K562 (cell line): ENCODE data around the gene CEACAM21. TPM values are rescaled to one million over a fixed set of nuclear protein-coding genes. Genes with fewer than 3 reads are reported as not detected.
A peak's percentile ranks its signal among the peaks of the same experiment; 100 is the strongest.

Experiments used
- ATAC-seq: fragments of 200-7000 bp; cut with Tn5 transposase; 3 replicates; pipeline ENCODE4 v1.9.1; 2020; ENCODE audit warnings: moderate library complexity
- BruUV-seq: library from RNA; stranded (reverse); fragments of 400-500 nt; replicated peaks from 2 replicates; lab custom pipeline; 2021; lab: Mats Ljungman, UMichigan
- CTCF ChIA-PET: fragments of 300-600 bp; formaldehyde crosslinking; extraction: SDS; loops from one replicate; lab custom pipeline; 2021; ENCODE audit warnings: low intra/inter-chr PET ratio; lab: Yijun Ruan, JAX
- POLR2A ChIA-PET: fragments of 300-600, 350-650 bp; sonication (Branson Sonifier 250); formaldehyde crosslinking; extraction: SDS; loops from one replicate; lab custom pipeline; 2021; ENCODE audit warnings: antibody characterized with exemption, inconsistent platforms; lab: Yijun Ruan, JAX
- DNase-seq, 4 experiments: peaks; one replicate each; pipeline versions ENCODE4 v3.0.0 to v3.0.0-alpha.2; 2011 to 2018; ENCODE audit warnings: low spot score in 3 of 4, mixed read lengths in 3 of 4; ENCODE audit errors: extremely low read depth in 1 of 4
- FAIRE-seq: peaks from 2 replicates; lab custom pipeline; 2011; peaks lifted over from hg19 to GRCh38; lab: Jason Lieb, UNC
- H2AFZ ChIP-seq: 2 replicates; pipeline ENCODE4 v1.6.0; 2011; ENCODE audit warnings: low read depth, low read length, control low read depth, inconsistent platforms
- H3K27ac ChIP-seq: fragments of 200-600 bp; 3 replicates; pipeline ENCODE4 v1.8.0; 2011; ENCODE audit warnings: low read depth, mild to moderate bottlenecking, control low read depth, inconsistent platforms, low read length, moderate library complexity, mixed read lengths; ENCODE audit errors: extremely low read depth
- H3K27me3 ChIP-seq, 2 experiments: fragments of 300-600 bp in 1 of 2; 2 replicates in 1 of 2; 3 replicates in 1 of 2; pipeline versions ENCODE4 v1.6.0 to v1.8.0; 2011; ENCODE audit warnings: inconsistent platforms in 2 of 2, low read length in 2 of 2, mild to moderate bottlenecking in 1 of 2, mixed read lengths in 1 of 2, moderate library complexity in 1 of 2; ENCODE audit not compliant: control insufficient read depth in 2 of 2, insufficient read depth in 2 of 2
- H3K36me3 ChIP-seq: fragments of 300-600 bp; 3 replicates; pipeline ENCODE4 v1.8.0; 2011; ENCODE audit warnings: mild to moderate bottlenecking, low read length, inconsistent platforms; ENCODE audit not compliant: control insufficient read depth, insufficient read depth
- H3K4me1 ChIP-seq, 2 experiments: fragments of 200-600 bp in 1 of 2; replicated peaks in 1 of 2; 2 replicates in 1 of 2; 3 replicates in 1 of 2; pipeline versions ENCODE4 v1.5.1 to v1.8.0; 2011; ENCODE audit warnings: inconsistent platforms in 2 of 2, low read length in 2 of 2, mild to moderate bottlenecking in 1 of 2, mixed read lengths in 1 of 2, moderate library complexity in 1 of 2; ENCODE audit not compliant: control insufficient read depth in 2 of 2, insufficient read depth in 2 of 2
- H3K4me2 ChIP-seq: 2 replicates; pipeline ENCODE4 v1.6.1; 2011; ENCODE audit warnings: low read length, control low read depth, inconsistent platforms, mixed read lengths; ENCODE audit not compliant: insufficient read depth
- H3K4me3 ChIP-seq: fragments of 200-600 bp; sonication (generic), shearing (Covaris generic); 2 replicates; pipeline ENCODE4 v1.5.1; 2016; ENCODE audit warnings: control low read depth, inconsistent platforms
- H3K79me2 ChIP-seq: fragments of 200-600 bp; 3 replicates; pipeline ENCODE4 v1.8.0; 2011; ENCODE audit warnings: low read length, inconsistent platforms; ENCODE audit not compliant: control insufficient read depth, insufficient read depth
- H3K9ac ChIP-seq, 2 experiments: 2 replicates each; pipeline versions ENCODE4 v1.6.0 to v1.6.1; 2011; ENCODE audit warnings: low read depth in 2 of 2, low read length in 2 of 2, control low read depth in 1 of 2, inconsistent platforms in 1 of 2, mild to moderate bottlenecking in 1 of 2, mixed read lengths in 1 of 2; ENCODE audit not compliant: insufficient read depth in 1 of 2
- H3K9me1 ChIP-seq: one replicate; pipeline ENCODE4 v1.6.0; 2011; ENCODE audit warnings: inconsistent platforms, mild to moderate bottlenecking, low read length, moderate library complexity; ENCODE audit not compliant: control insufficient read depth, insufficient read depth
- H3K9me3 ChIP-seq: replicated peaks from 2 replicates; pipeline ENCODE4 v1.5.1; 2011; ENCODE audit warnings: low read depth, low read length, inconsistent platforms; ENCODE audit not compliant: control insufficient read depth, insufficient read depth
- H4K20me1 ChIP-seq: replicated peaks from 2 replicates; pipeline ENCODE4 v1.6.1; 2011; ENCODE audit warnings: low read length, inconsistent platforms, mixed read lengths; ENCODE audit not compliant: control insufficient read depth, insufficient read depth
- ETV6 ChIP-seq, 3 experiments: fragments of 150-350 bp in 1 of 3; sonication (generic) in 1 of 3; formaldehyde crosslinking in 1 of 3; IDR thresholded peaks; 2 replicates each; pipeline versions ENCODE4 v1.6.1 to v1.8.0; 2014 to 2022; ENCODE audit warnings: borderline replicate concordance in 2 of 3, low read depth in 2 of 3, antibody characterized with exemption in 1 of 3, low read length in 1 of 3, mild to moderate bottlenecking in 1 of 3, missing genetic modification reagents in 1 of 3
- KDM1A ChIP-seq, 2 experiments: fragments of 450-650 bp; IDR thresholded peaks; 2 replicates each; pipeline ENCODE4 v1.6.1; 2016; ENCODE audit warnings: mild to moderate bottlenecking in 2 of 2
- PHF21A ChIP-seq: fragments of 450-650 bp; IDR thresholded peaks from 2 replicates; pipeline ENCODE4 v1.6.1; 2017; ENCODE audit warnings: low read depth, borderline replicate concordance
- PRMT5 ChIP-seq: sonication (generic); formaldehyde crosslinking; IDR thresholded peaks from 2 replicates; pipeline ENCODE4 v1.5.0; 2020; ENCODE audit warnings: missing genetic modification reagents
- RFX1 ChIP-seq: fragments of 450-650 bp; IDR thresholded peaks from 2 replicates; pipeline ENCODE4 v1.6.1; 2016; ENCODE audit warnings: mild to moderate bottlenecking, moderate library complexity
- TCF7L2 ChIP-seq: fragments of 150-350 bp; IDR thresholded peaks from 2 replicates; pipeline ENCODE4 v1.6.1; 2016; ENCODE audit warnings: low read depth, mild to moderate bottlenecking, low read length, moderate library complexity
- THAP12 ChIP-seq: fragments of 250-450 bp; sonication (Bioruptor Pico); IDR thresholded peaks from 2 replicates; pipeline ENCODE4 v1.9.0; 2021; ENCODE audit warnings: mild to moderate bottlenecking, inconsistent platforms
- ZBED1 ChIP-seq: IDR thresholded peaks from 2 replicates; pipeline ENCODE4 v1.6.1; 2014
- ZNF695 ChIP-seq: fragments of 450-650 bp; formaldehyde crosslinking; IDR thresholded peaks from 2 replicates; pipeline ENCODE4 v1.4.0; 2020; ENCODE audit warnings: mild to moderate bottlenecking, moderate library complexity
- WGBS: fragments of 100-300 bp; shearing (Covaris generic); methylation state at CpG from one replicate; pipeline ENCODE4 v1.1.6; 2016; ENCODE audit warnings: low coverage, mixed read lengths; ENCODE audit not compliant: insufficient coverage; ENCODE audit errors: missing lambda C conversion rate; 5-methylcytosine and 5-hydroxymethylcytosine counted together
- in situ Hi-C: fragments of 300-500 bp; cut with MboI; formaldehyde crosslinking; loops from 4 replicates; pipeline ENCODE4 v1.15.0; 2018; ENCODE audit warnings: inconsistent platforms, mixed read lengths
- intact Hi-C: fragments of 100-400 bp; cut with micrococcal nuclease; formaldehyde crosslinking; loops from 2 replicates; pipeline ENCODE4 v1.14.2; 2022
- polyA plus RNA-seq, 8 experiments: library from polyadenylated mRNA; depleted of rRNA in 4 of 8; stranded (reverse) in 5 of 8; unstranded in 3 of 8; fragments of >200 nt; fragmentation: Nextera tagmentation in 2 of 8; fragmentation: Illumina TruSeq in 1 of 8; extraction: Ambion mirVana in 2 of 8; extraction: Trizol in 1 of 8; gene quantifications; 2 replicates each; pipeline versions ENCODE4 v1.2.1 to v1.2.3, GENCODE V29; 2011 to 2014; ENCODE audit warnings: inconsistent platforms in 1 of 8, missing spikeins in 1 of 8
- total RNA-seq, 7 experiments: library from RNA; depleted of rRNA in 6 of 7; stranded (reverse); fragments of >200 nt in 6 of 7; fragmentation: Illumina TruSeq in 2 of 7; extraction: Trizol in 2 of 7; gene quantifications; 2 replicates each; pipeline versions ENCODE4 v1.2.1 to v1.2.3, GENCODE V29; 2011 to 2021; ENCODE audit warnings: low replicate concordance in 1 of 7

Gene CEACAM21
- total and polyA plus RNA-seq, 9 of the 15 experiments (the other 6 are each of a cell fraction or from before 2014, with no cell fraction given), result 0.06 to 0.40 (median 0.18) TPM; not detected in 1

GRCh38 chr19:41532526-41532925 is 43.4 kb upstream of the CEACAM21 start:
- ATAC-seq (no peak), DNase-seq (no peak), FAIRE-seq (no peak)
- Histone ChIP-seq H3K4me2 (no peak overlapping the region), H3K4me1 (no peaks in the 10 kb centered on the region; a peak in 1 of 5 replicates), H3K9me1 (no peaks in the 10 kb centered on the region), H3K4me3 (no peak overlapping the region), H3K79me2 (no peaks in the 10 kb centered on the region), H3K9me3 (no peaks in the 10 kb centered on the region), H4K20me1 (no peaks in the 10 kb centered on the region), H2AFZ (no peak overlapping the region), H3K27me3 (peaks cover 14 to 31% of the 10 kb centered on the region in 2 experiments; a peak in 4 of 5 replicates), H3K9ac (no peak overlapping the region), H3K27ac (no peak overlapping the region), H3K36me3 (no peaks in the 10 kb centered on the region)
- CTCF ChIA-PET, result interaction anchor here (0.6 kb wide), 1 partner anchor 38 kb away, joined by 3 read pairs; no protein-coding TSS in a partner anchor
- TF ChIP-seq KDM1A (IDR thresholded peaks at IDR 0.05), result no peak
- no peak for TF ChIP-seq PHF21A
- TF ChIP-seq ETV6 (IDR thresholded peaks at IDR 0.05; ENCODE audit: borderline replicate concordance in 1 of 2, low read depth in 2 of 2, low read length in 1 of 2), result no peak
- TF ChIP-seq ETV6 (CRISPR knock-in tag; IDR thresholded peaks at IDR 0.05; ENCODE audit: borderline replicate concordance), result no peak
- no peak for TF ChIP-seq ZBED1
- TF ChIP-seq ZNF695 (CRISPR knock-in tag), result no peak
- intact Hi-C loops, result no loop called here
- POLR2A ChIA-PET, result interaction anchor here (0.8 kb wide), 1 partner anchor 47 kb away, joined by 4 read pairs; no protein-coding TSS in a partner anchor
- BruUV-seq, result no TSS peak
- in situ Hi-C loops, result no loop called here

- POLR2A ChIA-PET, result interaction anchor here (0.6 kb wide), 1 partner anchor 249 kb away, joined by 4 read pairs; no protein-coding TSS in a partner anchor
- 8% methylated on average over 1 of the region's 1 CpG for WGBS
- Histone ChIP-seq H3K4me1 (no peaks in the 10 kb centered on the region; a peak in 1 of 5 replicates), H2AFZ (no peak overlapping the region), H3K9ac (no peak overlapping the region), H4K20me1 (no peaks in the 10 kb centered on the region), H3K79me2 (no peaks in the 10 kb centered on the region), H3K9me1 (no peaks in the 10 kb centered on the region), H3K27ac (no peak overlapping the region), H3K36me3 (no peaks in the 10 kb centered on the region), H3K4me2 (no peak overlapping the region), H3K9me3 (no peaks in the 10 kb centered on the region), H3K4me3 (no peak overlapping the region), H3K27me3 (peaks cover 14 to 32% of the 10 kb centered on the region in 2 experiments; a peak in 4 of 5 replicates)
- no TSS peak for BruUV-seq
- ATAC-seq, result no peak
- no peak for FAIRE-seq
- CTCF ChIA-PET, result no interaction called here
- in situ Hi-C loops (no loop called here), intact Hi-C loops (no loop called here)
- TF ChIP-seq THAP12 (CRISPR knock-in tag), result no peak
- peak; percentile 29 for TF ChIP-seq RFX1
- TF ChIP-seq PRMT5 (CRISPR knock-in tag), result no peak
- TF ChIP-seq TCF7L2, result no peak
- DNase-seq, result no peak
These were observed 42.2 kb upstream of the CEACAM21 start for GRCh38 chr19:41533671-41534215.
